Left colon (tissue), 2 donors: ENCODE measurements around the gene SOS1. TPM values are rescaled to one million over a fixed set of nuclear protein-coding genes. Genes with fewer than 3 reads are reported as not detected.
A peak's percentile ranks its signal among the peaks of the same experiment; 100 is the strongest.

Source experiments
- ATAC-seq: fragments of 200-7000 bp; cut with Tn5 transposase; one replicate; pipeline ENCODE4 v1.9.1; 2020; ENCODE audit warnings: mild to moderate bottlenecking, moderate library complexity
- DNase-seq, 2 donors: peaks; one replicate each; pipeline ENCODE4 v3.0.0-alpha.2; 2020
- intact Hi-C, 2 donors: fragments of 100-400 bp; cut with DNase I in 1 of 2; cut with micrococcal nuclease in 1 of 2; formaldehyde crosslinking; loops; one replicate each; pipeline versions ENCODE4 v1.11.2 to v1.14.0; 2022; cut with DNase I, micrococcal nuclease
- total RNA-seq, 2 donors: library from RNA; stranded (reverse); fragmentation: NEBNext Ultra II Directional; extraction: Animal tissue kit (Norgen Biotek cat#: 25700); gene quantifications; one replicate each; pipeline ENCODE4 v1.2.1, GENCODE V29; 2021
- donor health status: DM: no; HTN: no; CAD: no.
- donor health status: DM: yes; HTN: yes; CAD: no.

The SOS1 gene
- total RNA-seq, 2 donors from 2014 or later: 30.0 to 31.2 TPM

GRCh38 chr2:39114771-39115170 lies 6.1 kb downstream of the SOS1 start:
- DNase-seq (no peak), ATAC-seq (no peak)
- intact Hi-C loops: loop anchor here in 1 of 2 donors (5.0 kb wide), 1 partner anchor 113 kb away; no protein-coding TSS in a partner anchor

- DNase-seq (no peak), ATAC-seq (peak; percentile 66)
- intact Hi-C loops: no loop called here
Observed at GRCh38 chr2:39109537-39109936, 11.3 kb downstream of the SOS1 start.

- no peak for DNase-seq
- intact Hi-C loops: no loop called here
- no peak for ATAC-seq
Observed at GRCh38 chr2:39108377-39108776, 12.5 kb downstream of the SOS1 start.

DNA sequence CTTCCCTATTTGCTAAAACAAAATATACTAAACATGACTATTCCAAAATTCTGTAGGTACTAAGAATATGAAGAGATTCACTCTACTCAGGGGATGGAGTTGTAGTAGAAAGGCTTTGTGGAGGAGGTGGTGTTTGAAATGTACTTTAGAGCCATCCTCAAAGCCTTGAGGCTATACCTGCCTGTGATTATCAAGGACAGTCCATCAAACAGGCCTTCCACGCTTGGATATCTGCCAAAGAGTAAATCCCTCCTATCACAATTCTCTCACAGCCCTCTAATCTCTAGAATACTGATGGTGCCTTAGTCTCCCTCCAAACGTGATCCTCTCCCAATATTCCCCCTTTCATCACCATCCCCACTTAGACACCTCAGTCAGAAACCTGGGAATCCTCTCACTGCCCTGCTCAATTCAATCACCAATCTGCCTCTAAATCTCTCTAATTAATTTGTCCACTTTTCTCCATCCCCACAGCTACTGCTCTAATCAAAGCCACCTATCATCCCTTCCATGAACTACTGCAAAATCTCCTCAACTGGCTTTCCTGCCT lies 13.1 kb downstream of the SOS1 start:
- intact Hi-C loops: no loop called here
- ATAC-seq (no peak), DNase-seq (no peak)

DNA sequence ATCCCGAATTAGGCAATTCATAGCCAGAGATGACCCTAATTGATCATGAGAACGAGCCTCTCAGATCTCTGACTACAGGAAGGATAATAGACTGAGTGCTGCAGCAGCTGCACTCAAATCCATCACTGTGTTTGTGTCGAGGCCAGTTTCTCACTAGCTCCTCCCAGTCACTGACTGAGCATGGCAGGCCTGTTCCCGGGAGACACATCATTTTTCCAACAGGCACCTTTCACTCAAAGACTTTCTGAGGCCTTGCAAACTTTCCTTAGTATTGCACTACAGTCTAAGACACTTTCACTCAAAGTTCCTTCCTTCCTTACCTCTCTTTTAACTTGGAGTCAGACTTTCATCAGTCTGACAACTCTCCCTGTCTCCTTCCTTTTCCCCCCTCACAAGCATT lies 13.7 kb downstream of the SOS1 start:
- DNase-seq (no peak), ATAC-seq (no peak)
- intact Hi-C loops: no loop called here

DNA sequence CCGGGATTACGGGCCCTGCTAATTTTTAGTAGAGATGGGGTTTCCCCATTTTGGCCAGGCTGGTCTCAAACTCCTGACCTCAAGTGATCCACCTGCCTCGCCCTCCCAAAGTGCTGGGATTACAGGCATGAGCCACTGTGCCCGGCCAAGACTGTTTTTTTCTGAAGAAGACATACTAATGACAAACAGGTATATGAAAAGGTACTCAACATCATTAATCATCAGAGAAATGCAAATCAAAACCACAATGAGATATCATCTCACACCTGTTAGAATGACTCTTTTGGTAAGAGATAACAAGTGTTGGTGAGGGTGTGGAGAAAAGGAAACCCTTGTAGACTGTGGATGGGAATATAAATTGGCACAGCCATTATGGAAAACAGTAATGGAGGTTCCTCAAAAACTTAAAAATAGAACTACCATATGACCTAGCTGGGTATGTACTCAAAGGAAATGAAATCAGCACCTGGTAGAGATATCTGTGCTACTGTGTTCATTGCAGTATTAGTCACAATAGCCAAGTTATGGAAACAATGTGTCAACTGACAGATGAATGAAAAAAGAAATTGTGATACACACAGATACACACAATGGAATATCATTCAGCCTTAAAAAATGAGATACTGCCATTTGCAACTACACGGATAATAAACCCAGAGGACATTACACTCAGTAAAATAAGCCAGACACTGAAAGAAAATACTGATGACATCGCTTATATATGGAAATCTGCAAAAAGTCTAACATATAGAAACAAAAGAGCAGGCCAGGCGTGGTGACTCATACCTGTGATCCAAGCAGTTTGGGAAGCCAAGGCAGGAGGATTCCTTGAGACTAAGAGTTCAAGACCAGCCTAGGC lies 20.8 kb downstream of the SOS1 start:
- no peak for ATAC-seq
- intact Hi-C loops: no loop called here
- no peak for DNase-seq

GRCh38 chr2:39099310-39099869 lies 21.5 kb downstream of the SOS1 start:
- DNase-seq (no peak), ATAC-seq (peak; percentile 48)
- intact Hi-C loops: no loop called here

DNA sequence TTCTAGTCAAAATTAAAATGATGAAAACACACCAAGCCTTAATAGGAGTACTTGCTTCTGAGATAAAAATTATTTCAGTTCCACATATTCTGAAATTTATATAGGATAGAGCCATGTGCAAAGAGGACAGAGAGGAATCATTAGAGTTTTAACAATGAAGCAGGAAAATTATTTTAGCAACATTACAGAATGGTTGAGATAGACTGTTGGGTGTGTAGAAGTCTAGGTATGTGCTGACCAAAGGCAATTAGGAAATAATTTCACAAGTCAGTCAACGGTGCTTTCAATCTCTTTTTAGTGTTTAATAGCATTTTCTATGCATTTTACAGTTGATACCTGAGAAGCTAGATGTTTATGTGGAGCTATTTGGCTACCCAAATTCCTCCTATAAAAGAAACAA lies 25.2 kb downstream of the SOS1 start:
- intact Hi-C loops: no loop called here
- DNase-seq: no peak
- no peak for ATAC-seq

DNA sequence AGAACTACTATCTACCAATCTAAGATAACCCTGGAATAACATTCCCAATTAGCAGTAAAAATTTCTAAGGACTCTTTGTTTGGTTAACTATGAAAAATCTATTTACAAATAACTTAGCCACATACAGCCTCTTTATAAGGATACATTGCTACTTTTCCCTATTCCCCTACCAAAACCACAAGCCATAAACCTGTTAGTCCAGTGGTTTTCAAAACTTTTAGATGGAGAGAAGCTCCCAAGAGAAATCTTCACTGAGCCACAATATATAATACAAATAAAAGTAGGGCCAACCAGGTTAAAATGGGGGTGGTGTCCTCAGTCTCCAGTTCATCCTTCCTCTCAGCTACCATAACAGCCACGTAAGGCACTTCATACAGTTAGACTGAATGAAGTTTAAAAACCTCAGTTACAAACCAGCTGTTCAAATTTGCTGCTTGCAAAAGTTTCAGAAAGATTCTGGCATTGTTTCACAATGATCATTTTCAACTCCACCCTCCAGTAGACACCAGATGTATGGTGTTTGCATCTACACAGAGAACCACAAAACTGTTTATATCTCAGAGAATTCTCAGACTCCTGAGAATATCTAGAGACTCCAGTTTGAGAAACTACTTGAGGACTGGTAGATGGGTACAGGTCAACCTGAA lies 26.0 kb downstream of the SOS1 start:
- no peak for DNase-seq
- no peak for ATAC-seq
- intact Hi-C loops: no loop called here

- DNase-seq (no peak), ATAC-seq (peak; percentile 98)
- intact Hi-C loops: no loop called here
Observed at GRCh38 chr2:39093218-39093898, 27.5 kb downstream of the SOS1 start.

GRCh38 chr2:39091543-39091942 lies 29.3 kb downstream of the SOS1 start:
- ATAC-seq (no peak), DNase-seq (no peak)
- intact Hi-C loops: no loop called here

GRCh38 chr2:39091063-39091462 lies 29.8 kb downstream of the SOS1 start:
- no peak for ATAC-seq
- intact Hi-C loops: no loop called here
- DNase-seq: no peak

GRCh38 chr2:39080152-39080551 lies 40.7 kb downstream of the SOS1 start:
- intact Hi-C loops: no loop called here
- no peak for ATAC-seq
- DNase-seq: no peak

DNA sequence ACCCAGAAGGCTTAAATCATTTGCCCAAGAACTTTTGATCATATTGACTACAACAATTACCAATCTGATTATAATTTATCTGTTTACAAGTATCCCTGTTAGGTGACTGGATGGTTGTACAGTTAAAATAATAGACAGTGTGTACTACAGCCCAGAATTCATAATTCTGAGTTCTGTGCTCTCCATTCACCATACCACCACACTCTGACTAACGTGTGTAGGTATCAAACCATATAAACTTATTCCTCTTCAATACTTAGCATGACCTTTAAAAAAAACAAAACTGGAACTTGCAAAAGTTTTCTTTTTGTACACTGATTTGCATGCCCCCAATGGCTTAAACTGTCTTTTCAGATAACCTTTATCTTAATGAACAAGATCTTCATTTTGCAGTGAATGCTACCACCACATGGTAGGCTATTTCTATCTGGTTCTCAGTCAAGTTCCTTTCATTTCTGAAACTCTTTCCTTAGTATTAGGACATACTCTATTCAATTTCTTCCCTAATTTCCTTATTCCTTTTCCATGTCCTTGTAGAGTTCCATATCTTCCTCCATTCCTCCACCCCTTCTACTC lies 50.9 kb downstream of the SOS1 start:
- DNase-seq (no peak), ATAC-seq (no peak)
- intact Hi-C loops: no loop called here

- intact Hi-C loops: no loop called here
- ATAC-seq (no peak), DNase-seq (no peak)
Observed at GRCh38 chr2:39069136-39069515, 51.7 kb downstream of the SOS1 start.

DNA sequence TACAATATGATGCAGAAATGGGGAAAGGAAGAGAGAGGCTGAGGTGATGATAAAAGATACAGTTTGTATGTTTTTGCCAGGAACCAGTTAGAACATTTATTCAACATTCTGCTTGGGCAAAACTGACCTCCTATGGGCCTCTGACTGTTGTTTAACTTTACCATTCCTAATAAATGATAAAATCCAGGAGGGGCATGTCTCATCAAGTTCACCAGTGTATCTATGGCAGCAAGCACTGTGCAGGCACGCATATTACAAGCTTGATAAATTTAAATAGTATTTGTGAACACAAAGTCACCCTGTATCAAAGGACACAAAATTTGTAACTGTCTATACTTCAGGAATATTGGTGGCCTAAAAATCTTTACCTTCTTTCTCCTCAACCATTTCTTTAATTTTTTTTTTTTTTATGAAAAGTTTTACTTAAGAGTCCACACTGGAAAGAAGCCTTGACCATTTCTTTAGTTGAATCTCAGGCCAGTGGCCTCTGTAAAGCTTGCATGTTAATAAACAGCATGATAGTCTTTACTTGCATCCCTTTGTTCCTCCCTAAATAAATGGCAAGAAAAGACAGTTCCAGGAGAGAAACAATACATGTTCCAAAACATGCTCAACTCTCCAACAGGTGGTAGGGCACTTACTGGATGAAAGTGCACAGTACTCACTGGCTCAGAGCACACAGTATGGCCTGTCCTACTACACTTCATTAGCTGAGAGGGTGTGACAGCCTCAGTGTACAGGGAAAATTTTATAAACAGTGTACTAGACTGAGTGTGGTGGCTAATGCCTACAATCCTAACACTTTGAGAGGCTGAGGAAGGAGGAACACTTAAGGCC lies 52.3 kb downstream of the SOS1 start:
- DNase-seq: no peak
- no peak for ATAC-seq
- intact Hi-C loops: no loop called here

GRCh38 chr2:39065616-39066015 lies 55.2 kb downstream of the SOS1 start:
- no peak for ATAC-seq
- intact Hi-C loops: no loop called here
- no peak for DNase-seq

GRCh38 chr2:39062320-39062719 lies 58.5 kb downstream of the SOS1 start:
- ATAC-seq (peak; percentile 48), DNase-seq (no peak)
- intact Hi-C loops: no loop called here
